ENCODE data around the gene SPX. TPM values are rescaled to one million over a fixed set of nuclear protein-coding genes. Genes with fewer than 3 reads are reported as not detected.

The SPX gene
- total RNA-seq, 3 donors from 2014 or later (not counting 1 experiment from before 2014, with no cell fraction given) = 1.2 to 1.4 TPM; not detected in 1

DNA sequence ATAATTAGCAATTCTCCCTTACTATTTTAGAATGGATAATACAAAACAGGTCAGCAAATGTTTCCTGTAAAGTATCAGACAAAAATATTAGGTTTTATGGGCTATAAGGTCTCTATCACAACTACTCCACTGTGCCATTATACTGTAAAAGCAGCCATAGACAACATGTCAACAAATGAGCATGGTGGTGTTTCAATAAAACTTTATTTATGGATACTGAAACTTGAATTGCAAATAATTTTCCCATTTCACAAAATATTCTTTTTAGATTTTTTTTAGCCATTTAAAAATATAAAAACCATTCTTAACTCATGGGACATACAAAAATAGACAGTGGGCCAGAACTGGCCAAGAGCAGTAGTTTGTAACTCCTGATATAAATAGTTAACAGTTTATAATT lies 40.1 kb upstream of the SPX start:
- intact Hi-C loops (cut with micrococcal nuclease) = no loop called here
- Mint-ChIP-seq H3K36me3 (peaks cover 17% of the 10 kb centered on the region), H3K27me3 (ENCODE audit: low read depth in 2 of 2) (no peaks in the 10 kb centered on the region), H3K4me1 (peaks cover 6 to 9% of the 10 kb centered on the region in 2 donors), H3K27ac (no peak overlapping the region), H3K9me3 (no peaks in the 10 kb centered on the region), H3K4me3 (no peak overlapping the region)
- ATAC-seq (no peak), DNase-seq (no peak)
- Histone ChIP-seq H3K27me3 (ENCODE audit: control insufficient read depth, insufficient read depth, low read length) (no peaks in the 10 kb centered on the region), H3K27ac (ENCODE audit: low read length) (no peak overlapping the region), H3K36me3 (ENCODE audit: control insufficient read depth, insufficient read depth, low read length) (peaks cover 73% of the 10 kb centered on the region), H3K4me3 (ENCODE audit: low read length) (no peak overlapping the region), H3K4me1 (ENCODE audit: control insufficient read depth, insufficient read depth, low read length) (no peaks in the 10 kb centered on the region), H3K9me3 (ENCODE audit: control insufficient read depth, insufficient read depth, low read length) (no peaks in the 10 kb centered on the region)
- TF ChIP-seq, protein P1, sequence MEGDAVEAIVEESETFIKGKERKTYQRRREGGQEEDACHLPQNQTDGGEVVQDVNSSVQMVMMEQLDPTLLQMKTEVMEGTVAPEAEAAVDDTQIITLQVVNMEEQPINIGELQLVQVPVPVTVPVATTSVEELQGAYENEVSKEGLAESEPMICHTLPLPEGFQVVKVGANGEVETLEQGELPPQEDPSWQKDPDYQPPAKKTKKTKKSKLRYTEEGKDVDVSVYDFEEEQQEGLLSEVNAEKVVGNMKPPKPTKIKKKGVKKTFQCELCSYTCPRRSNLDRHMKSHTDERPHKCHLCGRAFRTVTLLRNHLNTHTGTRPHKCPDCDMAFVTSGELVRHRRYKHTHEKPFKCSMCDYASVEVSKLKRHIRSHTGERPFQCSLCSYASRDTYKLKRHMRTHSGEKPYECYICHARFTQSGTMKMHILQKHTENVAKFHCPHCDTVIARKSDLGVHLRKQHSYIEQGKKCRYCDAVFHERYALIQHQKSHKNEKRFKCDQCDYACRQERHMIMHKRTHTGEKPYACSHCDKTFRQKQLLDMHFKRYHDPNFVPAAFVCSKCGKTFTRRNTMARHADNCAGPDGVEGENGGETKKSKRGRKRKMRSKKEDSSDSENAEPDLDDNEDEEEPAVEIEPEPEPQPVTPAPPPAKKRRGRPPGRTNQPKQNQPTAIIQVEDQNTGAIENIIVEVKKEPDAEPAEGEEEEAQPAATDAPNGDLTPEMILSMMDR (IDR thresholded peaks at IDR 0.05) = no peak

DNA sequence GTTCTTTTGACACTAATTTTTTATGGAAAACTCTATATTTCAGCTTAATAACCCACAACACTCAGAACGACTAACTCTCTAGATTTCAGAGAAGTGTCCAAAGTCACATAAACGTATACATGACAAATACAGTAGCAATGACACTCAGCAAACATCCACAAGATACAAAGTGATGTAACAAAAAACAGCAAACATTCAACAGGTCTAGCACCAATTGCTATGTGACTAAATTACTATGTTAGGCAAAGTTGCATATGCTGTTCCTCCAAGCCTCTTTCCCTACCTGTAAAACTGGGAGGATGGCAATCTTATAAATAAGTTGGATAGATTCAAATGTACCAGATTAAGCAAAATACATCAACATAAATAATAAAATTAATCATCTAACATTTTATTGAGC lies 26.3 kb upstream of the SPX start:
- no peaks in the 10 kb centered on the region for H3K9me3 Mint-ChIP-seq
- WGBS (ENCODE audit: insufficient coverage) = 84% methylated on average over 2 of the region's 2 CpGs
- TF ChIP-seq, protein P1 (IDR thresholded peaks at IDR 0.05) = no peak
- H3K9me3 ChIP-seq (ENCODE audit: control insufficient read depth, insufficient read depth, low read length) = no peaks in the 10 kb centered on the region
- peaks cover 37 to 42% of the 10 kb centered on the region in 2 donors for H3K4me1 Mint-ChIP-seq
- H3K27ac ChIP-seq (ENCODE audit: low read length) = no peak overlapping the region
- intact Hi-C loops (cut with micrococcal nuclease) = loop anchor here (2.0 kb wide), 1 partner anchor 43 kb away; no protein-coding TSS in a partner anchor
- no peak for ATAC-seq
- H3K4me3 ChIP-seq (ENCODE audit: low read length) = no peak overlapping the region
- H3K27me3 Mint-ChIP-seq (ENCODE audit: low read depth in 2 of 2) = no peaks in the 10 kb centered on the region
- peak overlapping the region; percentile 28 for H3K4me3 Mint-ChIP-seq
- H3K36me3 Mint-ChIP-seq = no peaks in the 10 kb centered on the region
- no peaks in the 10 kb centered on the region for H3K27me3 ChIP-seq (ENCODE audit: control insufficient read depth, insufficient read depth, low read length)
- H3K36me3 ChIP-seq (ENCODE audit: control insufficient read depth, insufficient read depth, low read length) = peaks cover 36% of the 10 kb centered on the region
- no peak for DNase-seq
- H3K27ac Mint-ChIP-seq = no peak overlapping the region
- H3K4me1 ChIP-seq (ENCODE audit: control insufficient read depth, insufficient read depth, low read length) = peaks cover 17% of the 10 kb centered on the region

DNA sequence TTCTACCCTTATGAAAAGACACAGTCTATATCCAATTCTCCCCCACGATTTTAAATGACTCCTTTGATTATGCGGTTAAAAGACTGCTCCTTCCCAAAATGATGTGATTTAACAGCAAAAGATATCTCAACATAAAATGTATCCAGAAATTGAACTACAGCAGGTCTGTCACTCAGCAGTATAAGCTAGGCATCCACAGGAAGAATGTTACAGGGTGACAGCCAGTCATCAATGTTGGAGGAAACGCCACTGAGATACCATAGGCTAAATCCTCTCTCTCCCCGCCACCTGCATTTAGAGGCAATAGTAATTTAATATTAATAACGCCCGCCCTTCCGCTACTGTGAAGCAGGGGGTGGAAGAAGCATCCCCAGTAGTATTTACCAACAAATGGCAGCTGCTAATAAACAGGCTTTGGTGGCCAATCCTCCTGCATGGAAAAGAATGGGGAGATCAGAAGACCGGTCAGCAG lies 25.3 kb upstream of the SPX start:
- Mint-ChIP-seq H3K36me3 (no peaks in the 10 kb centered on the region), H3K4me1 (peaks cover 38 to 42% of the 10 kb centered on the region in 2 donors)
- TF ChIP-seq, protein P1 (IDR thresholded peaks at IDR 0.05) = no peak

More for the DNA sequence above, 25.3 kb upstream of the SPX start:
- Mint-ChIP-seq H3K4me3 (no peak overlapping the region), H3K9me3 (no peaks in the 10 kb centered on the region), H3K27ac (no peak overlapping the region), H3K27me3 (ENCODE audit: low read depth in 2 of 2) (no peaks in the 10 kb centered on the region)
- H3K4me3 ChIP-seq (ENCODE audit: low read length) = peak overlapping the region; percentile 92
- intact Hi-C loops (cut with micrococcal nuclease) = loop anchor here (1.0 to 2.0 kb wide), 2 partner anchors 44 to 64 kb away; partner anchors contain the start of gene PYROXD1
- H3K4me1 ChIP-seq (ENCODE audit: control insufficient read depth, insufficient read depth, low read length) = peaks cover 17% of the 10 kb centered on the region
- ATAC-seq = peak in 1 of 3 donors; percentile 5
- peaks cover 29% of the 10 kb centered on the region for H3K36me3 ChIP-seq (ENCODE audit: control insufficient read depth, insufficient read depth, low read length)
- 19% methylated on average over 5 of the region's 8 CpGs for WGBS (ENCODE audit: insufficient coverage)
- peak overlapping the region; percentile 78 for H3K27ac ChIP-seq (ENCODE audit: low read length)
- H3K27me3 ChIP-seq (ENCODE audit: control insufficient read depth, insufficient read depth, low read length) = no peaks in the 10 kb centered on the region
- no peaks in the 10 kb centered on the region for H3K9me3 ChIP-seq (ENCODE audit: control insufficient read depth, insufficient read depth, low read length)
- no peak for DNase-seq
